Brain microvascular endothelial cell (primary cell): ENCODE data around the gene GMNN.
"Not testable (repeated sequence)": the region's sequence is repeated elsewhere in the genome, so short reads cannot be mapped to it uniquely, and the experiment has no call there.

Experiments used
- DNase-seq: peaks from one replicate; pipeline ENCODE4 v3.0.0-alpha.2; 2020
- H3K27ac ChIP-seq: fragments of 250-450 bp; sonication (Bioruptor Pico); 2 replicates; pipeline ENCODE4 v1.5.1; 2020; ENCODE audit warnings: mild to moderate bottlenecking, moderate library complexity
- H3K27me3 ChIP-seq: fragments of 250-450 bp; sonication (Bioruptor Pico); replicated peaks from 2 replicates; pipeline ENCODE4 v1.5.1; 2020; ENCODE audit warnings: mild to moderate bottlenecking
- H3K36me3 ChIP-seq: fragments of 250-450 bp; sonication (Bioruptor Pico); replicated peaks from 2 replicates; pipeline ENCODE4 v1.5.1; 2020; ENCODE audit warnings: mild to moderate bottlenecking
- H3K4me3 ChIP-seq: 2 replicates; pipeline ENCODE4 v1.5.1; 2011; ENCODE audit warnings: low read depth, mild to moderate bottlenecking, control low read depth, low read length, moderate library complexity
- in situ Hi-C: cut with HindIII; loops from 2 replicates; pipeline ENCODE4 v1.10.0; 2017; ENCODE audit warnings: low sequenced_read_pairs, low pct_ligation_motif_present
- TF ChIP-seq, protein P1 (sequence below): IDR thresholded peaks from 2 replicates; pipeline ENCODE4 v1.5.1; 2011; ENCODE audit warnings: low read depth, mild to moderate bottlenecking, moderate library complexity, low read length, control low read depth, inconsistent platforms; ENCODE audit errors: missing control alignments

GMNN gene

DNA sequence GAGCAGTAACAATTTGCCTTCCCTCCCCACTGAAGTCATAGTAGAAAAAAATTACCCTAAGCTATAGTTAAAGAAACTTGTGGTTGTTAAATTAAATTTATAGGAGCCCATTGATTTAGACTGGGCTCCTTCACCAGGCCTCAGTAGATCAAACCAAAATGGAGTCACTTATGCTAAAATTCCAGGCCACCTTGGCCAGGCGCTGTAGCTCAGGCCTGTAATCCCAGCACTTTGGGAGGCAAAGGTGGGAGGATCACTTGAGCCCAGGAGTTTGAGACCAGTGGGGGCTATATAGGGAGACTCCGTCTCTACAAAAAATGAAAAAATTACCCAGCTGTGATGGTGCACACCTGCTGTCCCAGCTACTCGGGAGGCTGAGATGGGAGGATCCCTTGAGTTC lies 15.0 kb upstream of the GMNN start:
- Histone ChIP-seq H3K27ac (no peak overlapping the region), H3K27me3 (no peaks in the 10 kb centered on the region), H3K4me3 (no peak overlapping the region), H3K36me3 (no peaks in the 10 kb centered on the region)
- TF ChIP-seq, protein P1, sequence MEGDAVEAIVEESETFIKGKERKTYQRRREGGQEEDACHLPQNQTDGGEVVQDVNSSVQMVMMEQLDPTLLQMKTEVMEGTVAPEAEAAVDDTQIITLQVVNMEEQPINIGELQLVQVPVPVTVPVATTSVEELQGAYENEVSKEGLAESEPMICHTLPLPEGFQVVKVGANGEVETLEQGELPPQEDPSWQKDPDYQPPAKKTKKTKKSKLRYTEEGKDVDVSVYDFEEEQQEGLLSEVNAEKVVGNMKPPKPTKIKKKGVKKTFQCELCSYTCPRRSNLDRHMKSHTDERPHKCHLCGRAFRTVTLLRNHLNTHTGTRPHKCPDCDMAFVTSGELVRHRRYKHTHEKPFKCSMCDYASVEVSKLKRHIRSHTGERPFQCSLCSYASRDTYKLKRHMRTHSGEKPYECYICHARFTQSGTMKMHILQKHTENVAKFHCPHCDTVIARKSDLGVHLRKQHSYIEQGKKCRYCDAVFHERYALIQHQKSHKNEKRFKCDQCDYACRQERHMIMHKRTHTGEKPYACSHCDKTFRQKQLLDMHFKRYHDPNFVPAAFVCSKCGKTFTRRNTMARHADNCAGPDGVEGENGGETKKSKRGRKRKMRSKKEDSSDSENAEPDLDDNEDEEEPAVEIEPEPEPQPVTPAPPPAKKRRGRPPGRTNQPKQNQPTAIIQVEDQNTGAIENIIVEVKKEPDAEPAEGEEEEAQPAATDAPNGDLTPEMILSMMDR = no peak
- DNase-seq = no peak
- in situ Hi-C loops = no loop called here

DNA sequence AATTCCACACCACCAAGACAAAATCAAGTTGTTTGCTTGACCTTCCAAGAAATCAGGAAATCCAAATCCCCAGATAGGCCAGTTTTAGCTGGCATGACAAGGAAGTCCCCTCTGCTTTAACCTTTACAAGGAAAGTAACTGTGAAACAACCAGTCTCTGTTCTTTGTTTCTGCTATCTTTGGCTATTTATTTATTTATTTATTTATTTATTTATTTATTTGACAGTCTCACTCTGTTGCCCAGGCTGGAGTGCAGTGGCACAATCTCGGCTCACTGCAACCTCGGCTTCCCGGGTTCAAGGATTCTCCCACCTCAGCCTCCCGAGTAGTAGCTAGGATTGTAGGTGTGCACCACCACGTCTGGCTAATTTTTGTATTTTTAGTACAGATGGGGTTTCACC lies 14.5 kb upstream of the GMNN start:
- TF ChIP-seq, protein P1 = no peak
- in situ Hi-C loops = no loop called here
- no peak for DNase-seq
- Histone ChIP-seq H3K36me3 (no peaks in the 10 kb centered on the region), H3K4me3 (no peak overlapping the region), H3K27ac (no peak overlapping the region), H3K27me3 (no peaks in the 10 kb centered on the region)

DNA sequence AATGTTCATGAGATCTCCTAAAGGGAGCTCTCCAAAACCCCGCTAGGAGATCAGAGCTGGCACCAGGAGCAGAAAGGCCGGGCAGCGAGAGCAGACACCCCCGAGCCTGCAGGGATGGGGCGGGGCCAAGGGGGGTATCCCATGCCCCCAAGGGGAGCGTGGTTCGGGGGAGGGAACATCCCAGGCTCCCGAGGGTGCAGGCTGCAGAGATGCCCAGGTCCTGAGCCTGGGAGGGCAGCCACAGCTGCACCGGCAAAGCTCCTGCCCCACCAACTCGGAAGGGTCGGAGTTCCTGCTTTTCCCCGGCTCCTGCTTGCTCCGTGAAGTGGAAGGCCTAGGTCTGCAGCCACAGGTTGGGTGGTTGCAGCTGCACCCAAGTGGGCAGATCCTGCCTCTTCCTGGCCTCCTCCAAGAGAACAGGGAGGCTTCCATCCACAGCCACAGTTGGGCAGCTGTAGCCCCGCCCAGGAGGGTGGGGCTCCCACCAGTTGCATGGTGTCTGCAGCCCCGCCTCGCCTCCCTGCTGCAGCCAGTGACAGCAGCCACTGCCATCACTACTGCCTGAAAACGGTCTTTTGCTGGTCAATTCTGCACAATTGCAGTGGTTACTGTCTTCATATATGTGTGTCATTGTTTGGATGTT lies 13.4 kb upstream of the GMNN start:
- no peaks in the 10 kb centered on the region for H3K36me3 ChIP-seq
- in situ Hi-C loops = no loop called here
- no peak overlapping the region for H3K4me3 ChIP-seq
- TF ChIP-seq, protein P1 = no peak
- no peak overlapping the region for H3K27ac ChIP-seq
- no peaks in the 10 kb centered on the region for H3K27me3 ChIP-seq
- no peak for DNase-seq

DNA sequence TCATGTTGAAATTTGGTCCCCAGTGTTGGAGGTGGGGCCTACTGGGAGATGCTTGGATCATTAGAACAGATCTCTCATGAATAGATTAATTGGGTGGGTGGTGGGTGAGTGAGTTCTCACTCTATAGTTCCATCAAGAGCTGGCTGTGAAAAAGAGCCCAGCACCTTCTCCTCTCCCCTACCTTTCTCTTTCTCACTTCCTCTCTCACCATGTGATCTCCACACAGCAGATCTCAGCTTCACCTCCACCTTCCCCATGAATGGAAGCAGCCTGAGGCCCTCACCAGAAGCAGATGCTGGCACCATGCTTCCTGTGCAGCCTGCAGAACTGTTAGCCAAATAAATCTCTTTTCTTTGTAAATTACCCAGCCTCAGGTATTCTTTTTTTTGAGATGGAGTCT lies 12.9 kb upstream of the GMNN start:
- no peak for DNase-seq
- in situ Hi-C loops = no loop called here
- Histone ChIP-seq H3K27ac (no peak overlapping the region), H3K36me3 (no peaks in the 10 kb centered on the region), H3K4me3 (no peak overlapping the region), H3K27me3 (no peaks in the 10 kb centered on the region)
- TF ChIP-seq, protein P1 = no peak

DNA sequence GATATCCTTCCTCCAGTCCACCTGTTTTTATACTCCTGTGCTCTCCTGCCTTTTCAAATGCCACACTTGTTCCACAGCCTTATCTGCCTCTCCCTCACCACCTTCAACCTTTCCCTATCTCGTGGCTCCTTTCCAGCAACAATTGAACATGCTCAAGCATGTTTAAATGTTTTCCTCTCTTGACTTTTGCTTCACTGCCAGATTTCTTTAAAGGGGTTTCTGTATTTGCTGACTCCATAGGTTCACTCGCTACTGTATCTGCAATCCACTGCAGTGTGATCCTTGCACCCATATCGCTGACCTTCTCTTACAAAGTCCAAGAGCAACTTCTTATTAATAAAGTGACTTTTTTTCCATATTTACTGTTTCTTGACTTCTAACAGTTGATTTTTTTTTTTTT lies 11.2 kb upstream of the GMNN start:
- in situ Hi-C loops = no loop called here
- TF ChIP-seq, protein P1 = no peak
- H3K27me3 ChIP-seq = no peaks in the 10 kb centered on the region
- no peaks in the 10 kb centered on the region for H3K36me3 ChIP-seq
- H3K27ac ChIP-seq = no peak overlapping the region
- H3K4me3 ChIP-seq = no peak overlapping the region
- no peak for DNase-seq

DNA sequence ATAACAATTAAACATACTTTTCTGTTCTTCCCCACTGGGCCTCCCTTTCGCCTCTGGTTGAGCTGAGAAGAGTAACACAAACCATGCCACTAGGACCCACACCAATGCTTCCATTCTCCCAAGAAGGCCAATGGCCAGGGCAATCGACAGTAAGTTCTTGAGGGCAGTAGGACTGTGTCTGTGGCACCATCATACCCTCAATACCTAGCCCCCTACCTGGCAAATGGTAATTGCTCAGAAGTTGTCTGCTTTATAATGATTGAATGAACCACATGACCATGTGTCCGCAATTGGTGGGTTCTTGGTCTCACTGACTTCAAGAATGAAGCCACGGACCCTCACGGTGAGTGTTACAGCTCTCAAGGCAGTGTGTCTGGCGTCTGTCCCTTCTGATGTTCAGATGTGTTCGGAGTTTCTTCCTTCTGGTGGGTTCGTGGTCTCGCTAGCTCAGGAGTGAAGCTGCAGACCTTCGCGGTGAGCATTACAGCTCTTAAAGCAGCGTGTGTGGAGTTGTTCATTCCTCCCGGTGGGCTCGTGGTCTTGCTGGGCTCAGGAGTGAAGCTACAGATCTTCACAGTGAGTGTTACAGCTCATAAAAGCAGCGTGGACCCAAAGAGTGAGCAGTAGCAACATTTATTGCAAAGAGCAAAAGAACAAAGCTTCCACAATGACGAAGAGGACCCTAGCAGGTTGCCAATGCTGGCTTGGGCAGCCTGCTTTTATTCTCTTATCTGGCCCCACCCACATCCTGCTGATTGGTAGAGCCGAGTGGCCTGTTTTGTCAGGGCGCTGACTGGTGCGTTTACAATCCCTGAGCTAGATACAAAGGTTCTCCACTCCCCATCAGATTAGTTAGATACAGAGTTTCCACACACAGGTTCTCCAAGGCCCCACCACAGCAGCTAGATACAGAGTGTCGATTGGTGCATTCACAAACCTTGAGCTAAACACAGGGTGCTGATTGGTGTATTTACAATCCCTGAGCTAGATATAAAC lies 9.6 kb upstream of the GMNN start:
- H3K27me3 ChIP-seq, DNase-seq, in situ Hi-C loops, H3K36me3 ChIP-seq, H3K4me3 ChIP-seq, H3K27ac ChIP-seq: not testable (repeated sequence)

DNA sequence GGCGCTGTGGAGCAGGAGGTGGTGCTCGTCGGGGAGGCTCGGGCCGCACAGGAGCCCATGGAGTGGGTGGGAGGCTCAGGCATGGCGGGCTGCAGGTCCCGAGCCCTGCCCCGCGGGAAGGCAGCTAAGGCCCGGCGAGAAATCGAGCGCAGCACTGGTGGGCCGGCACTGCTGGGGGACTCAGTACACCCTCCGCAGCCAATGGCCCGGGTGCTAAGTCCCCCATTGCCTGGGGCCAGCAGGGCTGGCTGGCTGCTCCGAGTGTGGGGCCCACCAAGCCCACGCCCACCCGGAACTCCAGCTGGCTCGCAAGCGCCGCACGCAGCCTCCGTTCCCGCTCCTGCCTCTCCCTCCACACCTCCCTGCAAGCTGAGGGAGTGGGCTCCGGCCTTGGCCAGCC lies 8.8 kb upstream of the GMNN start:
- H3K4me3 ChIP-seq, H3K27me3 ChIP-seq, in situ Hi-C loops, H3K36me3 ChIP-seq, H3K27ac ChIP-seq, DNase-seq: not testable (repeated sequence)
